TTC549 (cell line): ENCODE data around the gene EVPLL.
"Not testable (repeated sequence)": the region's sequence is repeated elsewhere in the genome, so short reads cannot be mapped to it uniquely, and the experiment has no call there.

Experiments
- FAIRE-seq: peaks from 2 replicates; lab custom pipeline; 2012; peaks lifted over from hg19 to GRCh38; lab: Jason Lieb, UNC

Gene EVPLL

GRCh38 chr17:18425593-18425992 is 48.0 kb downstream of the EVPLL start:
- not testable (repeated sequence) for FAIRE-seq

- FAIRE-seq: not testable (repeated sequence)
Measured at GRCh38 chr17:18426639-18427038, 49.1 kb downstream of the EVPLL start.

- FAIRE-seq: not testable (repeated sequence)
Measured at GRCh38 chr17:18432206-18432605, 54.6 kb downstream of the EVPLL start.
